ENCODE measurements around the gene CCL20. TPM values are rescaled to one million over a fixed set of nuclear protein-coding genes. Genes with fewer than 3 reads are reported as not detected.

CCL20 gene
- total and polyA plus RNA-seq, 4 donors, result 0.36 to 5.9 (median 1.3) TPM

- Histone ChIP-seq H3K4me1 (ENCODE audit: control insufficient read depth in 4 of 4, insufficient read depth in 4 of 4, low read length in 3 of 4) (no peaks in the 10 kb centered on the region), H3K9me3 (ENCODE audit: control insufficient read depth in 4 of 4, low read length in 3 of 4) (no peaks in the 10 kb centered on the region), H3K36me3 (ENCODE audit: control insufficient read depth in 4 of 4, insufficient read depth in 3 of 4, low read depth in 1 of 4, low read length in 3 of 4) (no peaks in the 10 kb centered on the region), H3K9ac (ENCODE audit: low read depth in 1 of 2, low read length in 2 of 2) (no peak overlapping the region), H3K4me3 (ENCODE audit: low read depth in 1 of 3, low read length in 3 of 3) (no peak overlapping the region), H3K27me3 (ENCODE audit: control insufficient read depth in 4 of 4, insufficient read depth in 4 of 4, low read length in 3 of 4) (peaks cover 0 to 3% (median 0%) of the 10 kb centered on the region in 4 donors), H3K27ac (ENCODE audit: low read depth in 1 of 2, low read length in 2 of 2) (no peak overlapping the region)
- WGBS, result 66% methylated on average over 3 of the region's 3 CpGs
- DNase-seq (ENCODE audit: low spot score), result no peak
- TF ChIP-seq FOXA2 (IDR thresholded peaks at IDR 0.05) (no peak), HNF4G (IDR thresholded peaks at IDR 0.05) (no peak)
Measured at GRCh38 chr2:227848146-227848545, 34.5 kb downstream of the CCL20 start.

DNA sequence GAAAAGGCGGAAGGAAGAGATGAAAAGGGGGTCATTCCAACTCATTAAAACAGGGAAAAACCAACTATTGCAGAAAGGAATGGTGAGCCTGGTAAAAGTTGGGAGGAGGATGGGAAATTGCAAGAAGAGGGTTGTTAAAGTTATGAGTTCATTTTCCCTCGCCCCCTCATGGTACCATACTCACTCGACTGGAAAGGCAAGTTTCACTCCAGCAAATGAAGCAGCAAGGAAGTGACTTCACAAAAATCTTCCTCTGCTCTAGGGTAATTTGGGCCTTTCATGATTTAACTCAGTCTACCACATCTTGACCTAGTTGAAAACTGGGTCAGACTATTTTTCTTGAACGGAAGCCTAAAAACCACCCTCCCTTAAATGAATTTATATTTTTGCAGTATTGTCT, 34.9 kb downstream of the CCL20 start:
- DNase-seq (ENCODE audit: low spot score), result no peak
- H3K27ac ChIP-seq (ENCODE audit: low read depth in 1 of 2, low read length in 2 of 2), result no peak overlapping the region
- TF ChIP-seq, protein P1, sequence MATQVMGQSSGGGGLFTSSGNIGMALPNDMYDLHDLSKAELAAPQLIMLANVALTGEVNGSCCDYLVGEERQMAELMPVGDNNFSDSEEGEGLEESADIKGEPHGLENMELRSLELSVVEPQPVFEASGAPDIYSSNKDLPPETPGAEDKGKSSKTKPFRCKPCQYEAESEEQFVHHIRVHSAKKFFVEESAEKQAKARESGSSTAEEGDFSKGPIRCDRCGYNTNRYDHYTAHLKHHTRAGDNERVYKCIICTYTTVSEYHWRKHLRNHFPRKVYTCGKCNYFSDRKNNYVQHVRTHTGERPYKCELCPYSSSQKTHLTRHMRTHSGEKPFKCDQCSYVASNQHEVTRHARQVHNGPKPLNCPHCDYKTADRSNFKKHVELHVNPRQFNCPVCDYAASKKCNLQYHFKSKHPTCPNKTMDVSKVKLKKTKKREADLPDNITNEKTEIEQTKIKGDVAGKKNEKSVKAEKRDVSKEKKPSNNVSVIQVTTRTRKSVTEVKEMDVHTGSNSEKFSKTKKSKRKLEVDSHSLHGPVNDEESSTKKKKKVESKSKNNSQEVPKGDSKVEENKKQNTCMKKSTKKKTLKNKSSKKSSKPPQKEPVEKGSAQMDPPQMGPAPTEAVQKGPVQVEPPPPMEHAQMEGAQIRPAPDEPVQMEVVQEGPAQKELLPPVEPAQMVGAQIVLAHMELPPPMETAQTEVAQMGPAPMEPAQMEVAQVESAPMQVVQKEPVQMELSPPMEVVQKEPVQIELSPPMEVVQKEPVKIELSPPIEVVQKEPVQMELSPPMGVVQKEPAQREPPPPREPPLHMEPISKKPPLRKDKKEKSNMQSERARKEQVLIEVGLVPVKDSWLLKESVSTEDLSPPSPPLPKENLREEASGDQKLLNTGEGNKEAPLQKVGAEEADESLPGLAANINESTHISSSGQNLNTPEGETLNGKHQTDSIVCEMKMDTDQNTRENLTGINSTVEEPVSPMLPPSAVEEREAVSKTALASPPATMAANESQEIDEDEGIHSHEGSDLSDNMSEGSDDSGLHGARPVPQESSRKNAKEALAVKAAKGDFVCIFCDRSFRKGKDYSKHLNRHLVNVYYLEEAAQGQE (IDR thresholded peaks at IDR 0.05), result no peak
- no peak for TF ChIP-seq ATF3 (IDR thresholded peaks at IDR 0.05)
- no peak for TF ChIP-seq HNF4G (IDR thresholded peaks at IDR 0.05)
- no peak for TF ChIP-seq FOXA1 (IDR thresholded peaks at IDR 0.05)
- no peak for TF ChIP-seq HNF4A (conservative IDR thresholded peaks at IDR 0.05)
- TF ChIP-seq JUND (IDR thresholded peaks at IDR 0.05), result no peak
- no peak for TF ChIP-seq SP1 (IDR thresholded peaks at IDR 0.05)
- no peak for TF ChIP-seq EGR1 (IDR thresholded peaks at IDR 0.05; ENCODE audit: low read depth in 2 of 2)
- no peak for TF ChIP-seq FOXA2 (IDR thresholded peaks at IDR 0.05)
- TF ChIP-seq YY1 (IDR thresholded peaks at IDR 0.05), result no peak
- TF ChIP-seq, protein P2, sequence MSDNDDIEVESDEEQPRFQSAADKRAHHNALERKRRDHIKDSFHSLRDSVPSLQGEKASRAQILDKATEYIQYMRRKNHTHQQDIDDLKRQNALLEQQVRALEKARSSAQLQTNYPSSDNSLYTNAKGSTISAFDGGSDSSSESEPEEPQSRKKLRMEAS (IDR thresholded peaks at IDR 0.05), result no peak
- TF ChIP-seq NR2F2 (IDR thresholded peaks at IDR 0.05), result no peak
- TF ChIP-seq GABPA (IDR thresholded peaks at IDR 0.05 in 1 of 2, conservative IDR thresholded peaks at IDR 0.05 in 1 of 2), result no peak
- no peak for TF ChIP-seq ZBTB33 (IDR thresholded peaks at IDR 0.05)
- TF ChIP-seq RAD21 (IDR thresholded peaks at IDR 0.05), result no peak
- no peak for TF ChIP-seq TAF1 (conservative IDR thresholded peaks at IDR 0.05)
- TF ChIP-seq, protein P3, sequence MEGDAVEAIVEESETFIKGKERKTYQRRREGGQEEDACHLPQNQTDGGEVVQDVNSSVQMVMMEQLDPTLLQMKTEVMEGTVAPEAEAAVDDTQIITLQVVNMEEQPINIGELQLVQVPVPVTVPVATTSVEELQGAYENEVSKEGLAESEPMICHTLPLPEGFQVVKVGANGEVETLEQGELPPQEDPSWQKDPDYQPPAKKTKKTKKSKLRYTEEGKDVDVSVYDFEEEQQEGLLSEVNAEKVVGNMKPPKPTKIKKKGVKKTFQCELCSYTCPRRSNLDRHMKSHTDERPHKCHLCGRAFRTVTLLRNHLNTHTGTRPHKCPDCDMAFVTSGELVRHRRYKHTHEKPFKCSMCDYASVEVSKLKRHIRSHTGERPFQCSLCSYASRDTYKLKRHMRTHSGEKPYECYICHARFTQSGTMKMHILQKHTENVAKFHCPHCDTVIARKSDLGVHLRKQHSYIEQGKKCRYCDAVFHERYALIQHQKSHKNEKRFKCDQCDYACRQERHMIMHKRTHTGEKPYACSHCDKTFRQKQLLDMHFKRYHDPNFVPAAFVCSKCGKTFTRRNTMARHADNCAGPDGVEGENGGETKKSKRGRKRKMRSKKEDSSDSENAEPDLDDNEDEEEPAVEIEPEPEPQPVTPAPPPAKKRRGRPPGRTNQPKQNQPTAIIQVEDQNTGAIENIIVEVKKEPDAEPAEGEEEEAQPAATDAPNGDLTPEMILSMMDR (IDR thresholded peaks at IDR 0.05; ENCODE audit: low read depth, low read length, missing input control), result no peak
- no peak for TF ChIP-seq RXRA (IDR thresholded peaks at IDR 0.05)
- H3K27me3 ChIP-seq (ENCODE audit: control insufficient read depth in 4 of 4, insufficient read depth in 4 of 4, low read length in 3 of 4), result peaks cover 0 to 3% (median 0%) of the 10 kb centered on the region in 4 donors
- 77% methylated on average over 4 of the region's 4 CpGs for WGBS
- no peak overlapping the region for H3K4me3 ChIP-seq (ENCODE audit: low read depth in 1 of 3, low read length in 3 of 3)
- no peaks in the 10 kb centered on the region for H3K4me1 ChIP-seq (ENCODE audit: control insufficient read depth in 4 of 4, insufficient read depth in 4 of 4, low read length in 3 of 4)
- H3K36me3 ChIP-seq (ENCODE audit: control insufficient read depth in 4 of 4, insufficient read depth in 3 of 4, low read depth in 1 of 4, low read length in 3 of 4), result no peaks in the 10 kb centered on the region
- H3K9ac ChIP-seq (ENCODE audit: low read depth in 1 of 2, low read length in 2 of 2), result no peak overlapping the region
- no peaks in the 10 kb centered on the region for H3K9me3 ChIP-seq (ENCODE audit: control insufficient read depth in 4 of 4, low read length in 3 of 4)

All from liver (tissue), 9 donors.